Measurements from ENCODE around the gene NSFL1C. TPM values are rescaled to one million over a fixed set of nuclear protein-coding genes. Genes with fewer than 3 reads are reported as not detected.

NSFL1C gene
- total RNA-seq, 1 donor from 2014 or later = 88.7 TPM

- DNase-seq (ENCODE audit: low spot score, unreplicated experiment) = no peak
- H3K4me3 Mint-ChIP-seq (ENCODE audit: low read depth) = no peak overlapping the region
- no peak overlapping the region for H3K27ac Mint-ChIP-seq
- H3K9me3 Mint-ChIP-seq (ENCODE audit: low read depth) = no peaks in the 10 kb centered on the region
- peaks cover 16% of the 10 kb centered on the region for H3K36me3 Mint-ChIP-seq (ENCODE audit: insufficient read depth)
- no peaks in the 10 kb centered on the region for H3K4me1 Mint-ChIP-seq (ENCODE audit: low read depth)
- TF ChIP-seq CTCF (IDR thresholded peaks at IDR 0.05; ENCODE audit: unreplicated experiment) = no peak
- no peaks in the 10 kb centered on the region for H3K27me3 Mint-ChIP-seq
Measured at GRCh38 chr20:1442304-1442703, 24.3 kb downstream of the NSFL1C start.

GRCh38 chr20:1441133-1441532 lies 25.5 kb downstream of the NSFL1C start:
- Mint-ChIP-seq H3K4me3 (ENCODE audit: low read depth) (no peak overlapping the region), H3K27ac (no peak overlapping the region), H3K36me3 (ENCODE audit: insufficient read depth) (peaks cover 16% of the 10 kb centered on the region), H3K9me3 (ENCODE audit: low read depth) (no peaks in the 10 kb centered on the region), H3K27me3 (no peaks in the 10 kb centered on the region), H3K4me1 (ENCODE audit: low read depth) (no peaks in the 10 kb centered on the region)
- no peak for TF ChIP-seq CTCF (IDR thresholded peaks at IDR 0.05; ENCODE audit: unreplicated experiment)
- DNase-seq (ENCODE audit: low spot score, unreplicated experiment) = no peak

GRCh38 chr20:1440024-1440423 lies 26.6 kb downstream of the NSFL1C start:
- no peak overlapping the region for H3K4me3 Mint-ChIP-seq (ENCODE audit: low read depth)
- DNase-seq (ENCODE audit: low spot score, unreplicated experiment) = no peak
- no peaks in the 10 kb centered on the region for H3K27me3 Mint-ChIP-seq
- H3K36me3 Mint-ChIP-seq (ENCODE audit: insufficient read depth) = peaks cover 15% of the 10 kb centered on the region
- TF ChIP-seq CTCF (IDR thresholded peaks at IDR 0.05; ENCODE audit: unreplicated experiment) = peak; percentile 20
- no peaks in the 10 kb centered on the region for H3K9me3 Mint-ChIP-seq (ENCODE audit: low read depth)
- H3K27ac Mint-ChIP-seq = no peak overlapping the region
- H3K4me1 Mint-ChIP-seq (ENCODE audit: low read depth) = no peaks in the 10 kb centered on the region

GRCh38 chr20:1438361-1438760 lies 28.3 kb downstream of the NSFL1C start:
- TF ChIP-seq CTCF (IDR thresholded peaks at IDR 0.05; ENCODE audit: unreplicated experiment) = no peak
- no peak overlapping the region for H3K27ac Mint-ChIP-seq
- no peak for DNase-seq (ENCODE audit: low spot score, unreplicated experiment)
- peaks cover 12% of the 10 kb centered on the region for H3K36me3 Mint-ChIP-seq (ENCODE audit: insufficient read depth)
- no peaks in the 10 kb centered on the region for H3K27me3 Mint-ChIP-seq
- no peaks in the 10 kb centered on the region for H3K9me3 Mint-ChIP-seq (ENCODE audit: low read depth)
- no peaks in the 10 kb centered on the region for H3K4me1 Mint-ChIP-seq (ENCODE audit: low read depth)
- no peak overlapping the region for H3K4me3 Mint-ChIP-seq (ENCODE audit: low read depth)

GRCh38 chr20:1437235-1437904 lies 29.3 kb downstream of the NSFL1C start:
- Mint-ChIP-seq H3K9me3 (ENCODE audit: low read depth) (peaks cover 3% of the 10 kb centered on the region), H3K27ac (no peak overlapping the region), H3K36me3 (ENCODE audit: insufficient read depth) (peaks cover 7% of the 10 kb centered on the region), H3K4me1 (ENCODE audit: low read depth) (no peaks in the 10 kb centered on the region), H3K27me3 (no peaks in the 10 kb centered on the region), H3K4me3 (ENCODE audit: low read depth) (no peak overlapping the region)
- peak; percentile 85 for TF ChIP-seq CTCF (IDR thresholded peaks at IDR 0.05; ENCODE audit: unreplicated experiment)
- peak; percentile 51 for DNase-seq (ENCODE audit: low spot score, unreplicated experiment)
